Activated naive CD8-positive, alpha-beta T cell (primary cell): ENCODE measurements around the gene EYA2.

Source experiments
- H3K27ac Mint-ChIP-seq: one replicate; pipeline ENCODE4 v1.8.0; 2021; ENCODE audit warnings: mixed read lengths
- H3K27me3 Mint-ChIP-seq: one replicate; pipeline ENCODE4 v1.8.0; 2021; ENCODE audit warnings: mixed read lengths
- H3K36me3 Mint-ChIP-seq: one replicate; pipeline ENCODE4 v1.8.0; 2021; ENCODE audit warnings: mixed read lengths
- H3K4me1 Mint-ChIP-seq: one replicate; pipeline ENCODE4 v1.8.0; 2021; ENCODE audit warnings: low read depth, mixed read lengths
- H3K4me3 Mint-ChIP-seq: one replicate; pipeline ENCODE4 v1.8.0; 2021; ENCODE audit warnings: mild to moderate bottlenecking, mixed read lengths
- H3K9me3 Mint-ChIP-seq: one replicate; pipeline ENCODE4 v1.8.0; 2021; ENCODE audit warnings: low read depth, mixed read lengths

The EYA2 gene

GRCh38 chr20:47208534-47209174, 314.0 kb downstream of the EYA2 start:
- Mint-ChIP-seq H3K9me3 (no peaks in the 10 kb centered on the region), H3K36me3 (peaks cover 2% of the 10 kb centered on the region), H3K4me3 (no peak overlapping the region), H3K4me1 (no peaks in the 10 kb centered on the region), H3K27me3 (no peaks in the 10 kb centered on the region), H3K27ac (no peak overlapping the region)

GRCh38 chr20:47209982-47210381, 315.3 kb downstream of the EYA2 start:
- Mint-ChIP-seq H3K4me1 (no peaks in the 10 kb centered on the region), H3K27ac (no peak overlapping the region), H3K4me3 (no peak overlapping the region), H3K9me3 (no peaks in the 10 kb centered on the region), H3K36me3 (peaks cover 2% of the 10 kb centered on the region), H3K27me3 (no peaks in the 10 kb centered on the region)

- no peak overlapping the region for H3K27ac Mint-ChIP-seq
Measured at GRCh38 chr20:47210470-47210869, 315.8 kb downstream of the EYA2 start.

GRCh38 chr20:47211036-47211435, 316.4 kb downstream of the EYA2 start:
- Mint-ChIP-seq H3K4me3 (no peak overlapping the region), H3K27me3 (no peaks in the 10 kb centered on the region), H3K4me1 (no peaks in the 10 kb centered on the region), H3K36me3 (peaks cover 7% of the 10 kb centered on the region), H3K9me3 (no peaks in the 10 kb centered on the region), H3K27ac (no peak overlapping the region)

More at GRCh38 chr20:47210470-47210869, 315.8 kb downstream of the EYA2 start:
- no peaks in the 10 kb centered on the region for H3K4me1 Mint-ChIP-seq
- H3K4me3 Mint-ChIP-seq = no peak overlapping the region
- no peaks in the 10 kb centered on the region for H3K9me3 Mint-ChIP-seq
- no peaks in the 10 kb centered on the region for H3K27me3 Mint-ChIP-seq
- peaks cover 2% of the 10 kb centered on the region for H3K36me3 Mint-ChIP-seq

GRCh38 chr20:47212606-47213207, 318.1 kb downstream of the EYA2 start:
- Mint-ChIP-seq H3K27ac (no peak overlapping the region), H3K9me3 (no peaks in the 10 kb centered on the region), H3K27me3 (no peaks in the 10 kb centered on the region), H3K4me3 (no peak overlapping the region), H3K36me3 (peaks cover 7% of the 10 kb centered on the region), H3K4me1 (no peaks in the 10 kb centered on the region)

GRCh38 chr20:47213966-47214365, 319.3 kb downstream of the EYA2 start:
- no peak overlapping the region for H3K27ac Mint-ChIP-seq
- H3K36me3 Mint-ChIP-seq = peaks cover 7% of the 10 kb centered on the region
- H3K27me3 Mint-ChIP-seq = no peaks in the 10 kb centered on the region
- H3K9me3 Mint-ChIP-seq = no peaks in the 10 kb centered on the region
- H3K4me1 Mint-ChIP-seq = no peaks in the 10 kb centered on the region
- H3K4me3 Mint-ChIP-seq = no peak overlapping the region

GRCh38 chr20:47215653-47216397, 321.2 kb downstream of the EYA2 start:
- Mint-ChIP-seq H3K4me1 (no peaks in the 10 kb centered on the region), H3K9me3 (no peaks in the 10 kb centered on the region), H3K4me3 (no peak overlapping the region), H3K36me3 (peaks cover 7% of the 10 kb centered on the region), H3K27me3 (no peaks in the 10 kb centered on the region), H3K27ac (peak overlapping the region; percentile 16)

GRCh38 chr20:47216819-47217410, 322.3 kb downstream of the EYA2 start:
- Mint-ChIP-seq H3K4me3 (no peak overlapping the region), H3K4me1 (no peaks in the 10 kb centered on the region), H3K36me3 (peaks cover 7% of the 10 kb centered on the region), H3K9me3 (no peaks in the 10 kb centered on the region), H3K27me3 (no peaks in the 10 kb centered on the region), H3K27ac (peak overlapping the region; percentile 28)

- H3K9me3 Mint-ChIP-seq = no peaks in the 10 kb centered on the region
- peaks cover 8% of the 10 kb centered on the region for H3K36me3 Mint-ChIP-seq
- H3K4me3 Mint-ChIP-seq = no peak overlapping the region
- H3K4me1 Mint-ChIP-seq = peaks cover 4% of the 10 kb centered on the region
- H3K27me3 Mint-ChIP-seq = no peaks in the 10 kb centered on the region
- H3K27ac Mint-ChIP-seq = no peak overlapping the region
Measured at GRCh38 chr20:47217482-47218446, 323.1 kb downstream of the EYA2 start.

GRCh38 chr20:47220161-47220582, 325.5 kb downstream of the EYA2 start:
- Mint-ChIP-seq H3K9me3 (no peaks in the 10 kb centered on the region), H3K36me3 (peaks cover 11% of the 10 kb centered on the region), H3K4me1 (peaks cover 5% of the 10 kb centered on the region), H3K27ac (peak overlapping the region; percentile 17), H3K27me3 (no peaks in the 10 kb centered on the region), H3K4me3 (no peak overlapping the region)

GRCh38 chr20:47221036-47221625, 326.5 kb downstream of the EYA2 start:
- Mint-ChIP-seq H3K4me3 (no peak overlapping the region), H3K4me1 (peaks cover 5% of the 10 kb centered on the region), H3K36me3 (peaks cover 7% of the 10 kb centered on the region), H3K27me3 (no peaks in the 10 kb centered on the region), H3K9me3 (no peaks in the 10 kb centered on the region), H3K27ac (no peak overlapping the region)

- Mint-ChIP-seq H3K9me3 (no peaks in the 10 kb centered on the region), H3K27ac (no peak overlapping the region), H3K4me1 (peaks cover 7% of the 10 kb centered on the region), H3K36me3 (peaks cover 11% of the 10 kb centered on the region), H3K27me3 (no peaks in the 10 kb centered on the region), H3K4me3 (no peak overlapping the region)
Measured at GRCh38 chr20:47222468-47223119, 328.0 kb downstream of the EYA2 start.

- H3K27me3 Mint-ChIP-seq = no peaks in the 10 kb centered on the region
- no peak overlapping the region for H3K27ac Mint-ChIP-seq
- peaks cover 11% of the 10 kb centered on the region for H3K36me3 Mint-ChIP-seq
- H3K4me1 Mint-ChIP-seq = peaks cover 7% of the 10 kb centered on the region
- no peak overlapping the region for H3K4me3 Mint-ChIP-seq
- no peaks in the 10 kb centered on the region for H3K9me3 Mint-ChIP-seq
Measured at GRCh38 chr20:47223896-47224295, 329.3 kb downstream of the EYA2 start.
